HCT116 (cell line): Measurements from ENCODE around the gene WLS. TPM values are rescaled to one million over a fixed set of nuclear protein-coding genes. Genes with fewer than 3 reads are reported as not detected.

Source experiments
- ATAC-seq: fragments of 200-7000 bp; cut with Tn5 transposase; 2 replicates; pipeline ENCODE4 v1.9.1; 2020; ENCODE audit warnings: mild to moderate bottlenecking, moderate library complexity
- BruUV-seq: library from RNA; stranded (reverse); fragments of 400-500 nt; replicated peaks from 2 replicates; lab custom pipeline; 2021; lab: Mats Ljungman, UMichigan
- CTCF ChIA-PET: fragments of 300-600 bp; sonication (Branson Sonifier 250); formaldehyde crosslinking; loops from one replicate; lab custom pipeline; 2021; ENCODE audit warnings: antibody characterized with exemption; lab: Charles Lee
- POLR2A ChIA-PET: fragments of 300-600, 350-600 bp; sonication (Branson Sonifier 250); formaldehyde crosslinking; loops from one replicate; lab custom pipeline; 2021; ENCODE audit warnings: antibody characterized with exemption; lab: Charles Lee
- RAD21 ChIA-PET, 2 experiments: fragments of 300-600 bp; sonication (Branson Sonifier 250); formaldehyde crosslinking; loops; one replicate each; lab custom pipeline; 2023; ENCODE audit warnings: low total read pairs in 2 of 2; ENCODE audit not compliant: uncharacterized antibody in 2 of 2, unreplicated experiment in 2 of 2, low non-redundant PET in 1 of 2; lab: Charles Lee
- DNase-seq: peaks from one replicate; pipeline ENCODE4 v3.0.0-alpha.2; 2010; ENCODE audit warnings: low read depth, low spot score
- H2AFZ ChIP-seq: fragments of 200-600 bp; shearing (Covaris generic), sonication (generic); 2 replicates; pipeline ENCODE4 v1.6.1; 2017; ENCODE audit warnings: low read depth, mixed run types, mixed read lengths, antibody characterized with exemption, low read length; ENCODE audit not compliant: poor library complexity, severe bottlenecking
- H3K27ac ChIP-seq: 2 replicates; pipeline ENCODE4 v1.5.1; 2012; ENCODE audit warnings: low read depth, low read length
- H3K27me3 ChIP-seq: fragments of 200-600 bp; sonication (generic); 2 replicates; pipeline ENCODE4 v1.6.1; 2016; ENCODE audit warnings: mixed run types, low read length, mixed read lengths; ENCODE audit not compliant: insufficient read depth
- H3K36me3 ChIP-seq, 2 experiments: fragments of 200-500 bp in 1 of 2; fragments of 200-600 bp in 1 of 2; sonication (Bioruptor generic) in 1 of 2; sonication (generic) in 1 of 2; 2 replicates each; pipeline versions ENCODE4 v1.5.1 to v1.6.1; 2014 to 2016; ENCODE audit warnings: low read length in 2 of 2, inconsistent platforms in 1 of 2, mixed read lengths in 1 of 2, mixed run types in 1 of 2; ENCODE audit not compliant: insufficient read depth in 2 of 2, control insufficient read depth in 1 of 2
- H3K4me1 ChIP-seq, 2 experiments: fragments of 200-600 bp in 1 of 2; sonication (generic) in 1 of 2; 2 replicates each; pipeline versions ENCODE4 v1.5.1 to v1.6.1; 2012 to 2017; ENCODE audit warnings: low read length in 2 of 2, inconsistent platforms in 1 of 2, mild to moderate bottlenecking in 1 of 2, mixed read lengths in 1 of 2, mixed run types in 1 of 2, moderate library complexity in 1 of 2; ENCODE audit not compliant: insufficient read depth in 2 of 2, control insufficient read depth in 1 of 2
- H3K4me2 ChIP-seq: fragments of 200-600 bp; sonication (generic); 2 replicates; pipeline ENCODE4 v1.6.1; 2017; ENCODE audit warnings: mixed run types, low read length, mixed read lengths
- H3K4me3 ChIP-seq, 2 experiments: fragments of 200-600 bp in 1 of 2; sonication (generic) in 1 of 2; replicated peaks in 1 of 2; 2 replicates each; pipeline ENCODE4 v1.5.1; 2011 to 2016; ENCODE audit warnings: low read length in 2 of 2, control low read depth in 1 of 2, low read depth in 1 of 2, mild to moderate bottlenecking in 1 of 2, mixed read lengths in 1 of 2, mixed run types in 1 of 2
- H3K79me2 ChIP-seq: fragments of 200-600 bp; sonication (generic); 2 replicates; pipeline ENCODE4 v1.6.1; 2017; ENCODE audit warnings: mild to moderate bottlenecking, mixed run types, low read length, moderate library complexity, mixed read lengths; ENCODE audit not compliant: insufficient read depth
- H3K9ac ChIP-seq: fragments of 200-600 bp; sonication (generic); 2 replicates; pipeline ENCODE4 v1.6.1; 2016; ENCODE audit warnings: low read length, mixed read lengths
- H3K9me2 ChIP-seq: fragments of 200-600 bp; sonication (generic), shearing (Covaris generic); 2 replicates; pipeline ENCODE4 v1.6.1; 2017; ENCODE audit warnings: mixed run types, mild to moderate bottlenecking, moderate library complexity; ENCODE audit not compliant: insufficient read depth
- H3K9me3 ChIP-seq, 2 experiments: fragments of 200-500 bp in 1 of 2; fragments of 200-600 bp in 1 of 2; sonication (Bioruptor generic) in 1 of 2; sonication (generic) in 1 of 2; 2 replicates each; pipeline ENCODE4 v1.6.1; 2014 to 2017; ENCODE audit warnings: low read length in 2 of 2, mixed read lengths in 2 of 2, inconsistent platforms in 1 of 2, low read depth in 1 of 2, mild to moderate bottlenecking in 1 of 2, mixed run types in 1 of 2, moderate library complexity in 1 of 2; ENCODE audit not compliant: control insufficient read depth in 1 of 2, insufficient read depth in 1 of 2
- H4K20me1 ChIP-seq: fragments of 200-600 bp; sonication (generic), shearing (Covaris generic); 2 replicates; pipeline ENCODE4 v1.6.1; 2017; ENCODE audit warnings: mixed run types, mild to moderate bottlenecking, moderate library complexity; ENCODE audit not compliant: insufficient read depth
- CBX3 ChIP-seq: IDR thresholded peaks from 2 replicates; pipeline ENCODE4 v1.6.1; 2012; ENCODE audit warnings: low read depth
- EGR1 ChIP-seq: IDR thresholded peaks from 2 replicates; pipeline ENCODE4 v1.6.1; 2012; ENCODE audit warnings: low read depth
- EZH2phosphoT487 ChIP-seq: fragments of 200-600 bp; IDR thresholded peaks from 2 replicates; pipeline ENCODE4 v1.6.1; 2018; ENCODE audit warnings: antibody characterized with exemption, borderline replicate concordance
- POLR2A ChIP-seq: IDR thresholded peaks from 2 replicates; pipeline ENCODE4 v1.7.0; 2011; ENCODE audit warnings: borderline replicate concordance; ENCODE audit not compliant: insufficient read depth, insufficient read length; ENCODE audit errors: extremely low read depth
- REST ChIP-seq: IDR thresholded peaks from 2 replicates; pipeline ENCODE4 v1.6.1; 2012; ENCODE audit warnings: low read depth
- intact Hi-C: fragments of 100-400 bp; cut with micrococcal nuclease; formaldehyde crosslinking; loops from 2 replicates; pipeline ENCODE4 v1.10.0; 2022
- total RNA-seq: library from RNA; stranded (reverse); gene quantifications from one replicate; pipeline ENCODE4 v1.2.1, GENCODE V29; 2021; ENCODE audit not compliant: unreplicated experiment

Gene WLS
- total RNA-seq, 1 experiment from 2014 or later, result 38.0 TPM

GRCh38 chr1:68216089-68216772 is 16.1 kb downstream of the WLS start:
- Histone ChIP-seq H3K4me2 (no peak overlapping the region), H4K20me1 (0 out of 2 replicates have a peak, but pooled peaks cover 3% of the 10 kb centered on the region), H3K4me3 (no peak overlapping the region), H3K36me3 (no peaks in the 10 kb centered on the region), H3K27ac (no peak overlapping the region), H3K9me2 (no peaks in the 10 kb centered on the region), H3K9ac (no peak overlapping the region), H3K79me2 (peaks cover 8% of the 10 kb centered on the region), H3K9me3 (no peaks in the 10 kb centered on the region), H2AFZ (no peak overlapping the region), H3K27me3 (no peaks in the 10 kb centered on the region), H3K4me1 (peaks cover 10 to 18% of the 10 kb centered on the region in 2 experiments)
- ChIA-PET RAD21 (no interaction called here), CTCF (interaction anchor here (1.8 kb wide), 1 partner anchor 16 kb away, joined by 3 read pairs; the partner anchor contains the start of gene WLS), POLR2A (no interaction called here)
- intact Hi-C loops, result no loop called here
- TF ChIP-seq POLR2A, result no peak
- no peak for TF ChIP-seq EZH2phosphoT487
- TF ChIP-seq CBX3, result no peak
- no peak for TF ChIP-seq REST
- TF ChIP-seq EGR1, result no peak
- no TSS peak for BruUV-seq
- DNase-seq (no peak), ATAC-seq (no peak)
